Loucy (cell line): Measurements from ENCODE around the gene BCKDK.

ENCODE experiments used
- EZH2phosphoT487 ChIP-seq: fragments of 200-600 bp; IDR thresholded peaks from 2 replicates; pipeline ENCODE4 v1.6.1; 2018; ENCODE audit warnings: antibody characterized with exemption, mild to moderate bottlenecking, moderate library complexity, borderline replicate concordance
- TF ChIP-seq, protein P1 (sequence below): fragments of 200-600 bp; sonication (generic); conservative IDR thresholded peaks from 2 replicates; pipeline ENCODE4 v1.5.1; 2014; ENCODE audit warnings: mild to moderate bottlenecking, antibody characterized with exemption, low read length

GRCh38 chr16:31134091-31134571 lies 25.9 kb downstream of the BCKDK start:
- TF ChIP-seq, protein P1, sequence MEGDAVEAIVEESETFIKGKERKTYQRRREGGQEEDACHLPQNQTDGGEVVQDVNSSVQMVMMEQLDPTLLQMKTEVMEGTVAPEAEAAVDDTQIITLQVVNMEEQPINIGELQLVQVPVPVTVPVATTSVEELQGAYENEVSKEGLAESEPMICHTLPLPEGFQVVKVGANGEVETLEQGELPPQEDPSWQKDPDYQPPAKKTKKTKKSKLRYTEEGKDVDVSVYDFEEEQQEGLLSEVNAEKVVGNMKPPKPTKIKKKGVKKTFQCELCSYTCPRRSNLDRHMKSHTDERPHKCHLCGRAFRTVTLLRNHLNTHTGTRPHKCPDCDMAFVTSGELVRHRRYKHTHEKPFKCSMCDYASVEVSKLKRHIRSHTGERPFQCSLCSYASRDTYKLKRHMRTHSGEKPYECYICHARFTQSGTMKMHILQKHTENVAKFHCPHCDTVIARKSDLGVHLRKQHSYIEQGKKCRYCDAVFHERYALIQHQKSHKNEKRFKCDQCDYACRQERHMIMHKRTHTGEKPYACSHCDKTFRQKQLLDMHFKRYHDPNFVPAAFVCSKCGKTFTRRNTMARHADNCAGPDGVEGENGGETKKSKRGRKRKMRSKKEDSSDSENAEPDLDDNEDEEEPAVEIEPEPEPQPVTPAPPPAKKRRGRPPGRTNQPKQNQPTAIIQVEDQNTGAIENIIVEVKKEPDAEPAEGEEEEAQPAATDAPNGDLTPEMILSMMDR: no peak
- no peak for TF ChIP-seq EZH2phosphoT487
